GM10847 (cell line): ENCODE data around the gene ANKH.

Experiments
- POLR2A ChIP-seq: IDR thresholded peaks from 2 replicates; pipeline ENCODE4 v1.6.1; 2011; ENCODE audit not compliant: insufficient read length; ENCODE audit errors: extremely low read depth

The ANKH gene

GRCh38 chr5:14871214-14872069 is at the start of gene ANKH:
TSS of gene ANKH (minus strand) at chr5:14871778. CDS start at chr5:14871447, 331 bp downstream.
- no peak for TF ChIP-seq POLR2A

- TF ChIP-seq POLR2A: no peak
Observed at GRCh38 chr5:14920121-14920520, 48.5 kb upstream of the ANKH start.

- no peak for TF ChIP-seq POLR2A
Observed at GRCh38 chr5:14917719-14918118, 46.1 kb upstream of the ANKH start.

- no peak for TF ChIP-seq POLR2A
Observed at GRCh38 chr5:14915291-14915952, 43.8 kb upstream of the ANKH start.

GRCh38 chr5:14914623-14915260 is 43.2 kb upstream of the ANKH start:
- TF ChIP-seq POLR2A: no peak

GRCh38 chr5:14914193-14914592 is 42.6 kb upstream of the ANKH start:
- no peak for TF ChIP-seq POLR2A

- TF ChIP-seq POLR2A: no peak
Observed at GRCh38 chr5:14913096-14913495, 41.5 kb upstream of the ANKH start.

- no peak for TF ChIP-seq POLR2A
Observed at GRCh38 chr5:14912206-14912605, 40.6 kb upstream of the ANKH start.

- TF ChIP-seq POLR2A: no peak
Observed at GRCh38 chr5:14909369-14909768, 37.8 kb upstream of the ANKH start.

GRCh38 chr5:14908172-14908571 is 36.6 kb upstream of the ANKH start:
- TF ChIP-seq POLR2A: no peak

- TF ChIP-seq POLR2A: no peak
Observed at GRCh38 chr5:14906628-14907027, 35.0 kb upstream of the ANKH start.

- no peak for TF ChIP-seq POLR2A
Observed at GRCh38 chr5:14902826-14903560, 31.4 kb upstream of the ANKH start.

GRCh38 chr5:14901462-14902051 is 30.0 kb upstream of the ANKH start:
- TF ChIP-seq POLR2A: no peak

- no peak for TF ChIP-seq POLR2A
Observed at GRCh38 chr5:14900693-14901461, 29.3 kb upstream of the ANKH start.
